ENCODE measurements around the gene EIPR1.
"Not testable (repeated sequence)": the region's sequence is repeated elsewhere in the genome, so short reads cannot be mapped to it uniquely, and the experiment has no call there.

EIPR1 gene

GRCh38 chr2:3202926-3203325 lies 174.7 kb downstream of the EIPR1 start:
- no peak overlapping the region for H3K4me3 ChIP-seq (ENCODE audit: low read length)
- DNase-seq (ENCODE audit: low read depth) = no peak
- TF ChIP-seq, protein P1, sequence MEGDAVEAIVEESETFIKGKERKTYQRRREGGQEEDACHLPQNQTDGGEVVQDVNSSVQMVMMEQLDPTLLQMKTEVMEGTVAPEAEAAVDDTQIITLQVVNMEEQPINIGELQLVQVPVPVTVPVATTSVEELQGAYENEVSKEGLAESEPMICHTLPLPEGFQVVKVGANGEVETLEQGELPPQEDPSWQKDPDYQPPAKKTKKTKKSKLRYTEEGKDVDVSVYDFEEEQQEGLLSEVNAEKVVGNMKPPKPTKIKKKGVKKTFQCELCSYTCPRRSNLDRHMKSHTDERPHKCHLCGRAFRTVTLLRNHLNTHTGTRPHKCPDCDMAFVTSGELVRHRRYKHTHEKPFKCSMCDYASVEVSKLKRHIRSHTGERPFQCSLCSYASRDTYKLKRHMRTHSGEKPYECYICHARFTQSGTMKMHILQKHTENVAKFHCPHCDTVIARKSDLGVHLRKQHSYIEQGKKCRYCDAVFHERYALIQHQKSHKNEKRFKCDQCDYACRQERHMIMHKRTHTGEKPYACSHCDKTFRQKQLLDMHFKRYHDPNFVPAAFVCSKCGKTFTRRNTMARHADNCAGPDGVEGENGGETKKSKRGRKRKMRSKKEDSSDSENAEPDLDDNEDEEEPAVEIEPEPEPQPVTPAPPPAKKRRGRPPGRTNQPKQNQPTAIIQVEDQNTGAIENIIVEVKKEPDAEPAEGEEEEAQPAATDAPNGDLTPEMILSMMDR (conservative IDR thresholded peaks at IDR 0.05; ENCODE audit: low read depth, low read length) = no peak

DNA sequence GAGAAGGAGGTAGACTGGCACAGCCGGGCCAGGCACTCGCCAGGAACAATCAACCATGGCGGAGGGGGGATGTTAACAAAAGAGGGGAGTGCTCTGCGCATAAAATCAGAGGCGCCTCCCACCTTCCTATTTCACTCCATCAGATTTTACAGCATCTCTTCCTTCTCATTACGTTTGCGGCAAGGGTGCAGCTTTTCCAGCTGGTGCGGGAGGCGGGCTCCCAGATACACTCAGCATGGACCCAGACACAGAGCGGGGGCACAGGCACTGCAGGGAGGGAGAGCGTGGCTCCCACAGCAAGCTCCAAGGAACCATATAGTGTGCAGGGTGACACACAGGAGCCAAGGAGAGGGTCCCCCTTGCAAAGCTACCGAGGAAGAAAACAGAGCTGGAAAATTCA lies 176.3 kb downstream of the EIPR1 start:
- no peak overlapping the region for H3K4me3 ChIP-seq (ENCODE audit: low read length)
- no peak for DNase-seq (ENCODE audit: low read depth)
- TF ChIP-seq, protein P1 (conservative IDR thresholded peaks at IDR 0.05; ENCODE audit: low read depth, low read length) = no peak

GRCh38 chr2:3200420-3200939 lies 177.1 kb downstream of the EIPR1 start:
- DNase-seq (ENCODE audit: low read depth) = peak; percentile 65
- TF ChIP-seq, protein P1 (conservative IDR thresholded peaks at IDR 0.05; ENCODE audit: low read depth, low read length) = no peak
- no peak overlapping the region for H3K4me3 ChIP-seq (ENCODE audit: low read length)

DNA sequence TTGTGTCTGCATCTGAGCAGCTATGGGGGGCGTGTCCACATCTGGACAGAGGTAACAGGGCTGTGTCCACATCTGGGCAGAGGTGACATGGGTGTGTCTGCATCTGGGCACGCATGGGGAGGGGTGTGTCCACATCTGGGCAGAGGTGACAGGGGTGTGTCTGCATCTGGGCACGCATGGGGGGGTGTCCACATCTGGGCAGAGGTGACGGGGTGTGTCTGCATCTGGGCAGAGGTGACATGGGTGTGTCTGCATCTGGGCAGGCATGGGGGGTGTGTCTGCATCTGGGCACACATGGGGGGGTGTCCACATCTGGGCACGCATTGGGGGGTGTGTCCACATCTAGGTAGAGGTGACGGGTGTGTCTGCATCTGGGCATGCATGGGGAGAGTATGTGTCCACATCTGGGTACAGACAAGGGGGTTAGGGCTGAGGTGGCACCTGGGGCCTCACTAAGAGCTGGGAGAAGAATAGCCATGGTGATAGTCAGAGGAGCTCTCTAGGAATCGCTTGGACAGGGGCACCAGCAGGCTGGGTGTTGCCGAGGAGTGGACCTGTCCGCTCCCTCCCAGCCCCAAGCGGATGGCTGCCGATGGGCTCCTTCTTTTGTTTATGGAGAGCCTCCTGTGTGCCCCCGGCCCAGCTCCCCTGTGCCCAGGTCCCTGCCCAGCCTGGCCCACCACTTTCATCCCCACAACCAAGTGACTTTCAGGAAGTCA lies 177.8 kb downstream of the EIPR1 start:
- no peak for DNase-seq (ENCODE audit: low read depth)
- H3K4me3 ChIP-seq (ENCODE audit: low read length) = no peak overlapping the region
- TF ChIP-seq, protein P1 (conservative IDR thresholded peaks at IDR 0.05; ENCODE audit: low read depth, low read length) = no peak

DNA sequence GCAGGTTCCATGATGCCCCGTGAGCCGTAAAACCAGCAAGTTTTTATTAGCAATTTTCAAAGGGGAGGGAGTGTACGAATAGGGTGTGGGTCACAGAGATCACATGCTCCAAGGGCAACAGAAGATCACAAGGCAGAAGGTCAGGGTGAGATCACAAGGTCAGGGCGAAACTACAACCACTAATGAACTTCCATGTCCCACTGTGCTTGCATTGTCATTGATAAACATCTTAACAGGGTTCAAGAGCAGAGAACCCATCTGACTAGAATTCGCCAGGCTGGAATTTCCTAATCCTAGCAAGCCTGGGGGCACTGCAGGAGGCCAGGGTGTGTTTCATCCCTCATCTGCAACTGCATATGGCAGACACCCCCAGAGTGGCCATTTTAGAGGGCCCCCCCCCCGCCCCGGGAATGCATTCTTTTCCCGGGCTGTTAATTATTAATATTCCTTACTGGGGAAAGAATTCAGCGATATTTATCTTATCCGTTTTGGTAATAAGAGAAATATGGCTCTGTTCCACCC lies 178.9 kb downstream of the EIPR1 start:
- not testable (repeated sequence) for DNase-seq (ENCODE audit: low read depth); H3K4me3 ChIP-seq (ENCODE audit: low read length)

DNA sequence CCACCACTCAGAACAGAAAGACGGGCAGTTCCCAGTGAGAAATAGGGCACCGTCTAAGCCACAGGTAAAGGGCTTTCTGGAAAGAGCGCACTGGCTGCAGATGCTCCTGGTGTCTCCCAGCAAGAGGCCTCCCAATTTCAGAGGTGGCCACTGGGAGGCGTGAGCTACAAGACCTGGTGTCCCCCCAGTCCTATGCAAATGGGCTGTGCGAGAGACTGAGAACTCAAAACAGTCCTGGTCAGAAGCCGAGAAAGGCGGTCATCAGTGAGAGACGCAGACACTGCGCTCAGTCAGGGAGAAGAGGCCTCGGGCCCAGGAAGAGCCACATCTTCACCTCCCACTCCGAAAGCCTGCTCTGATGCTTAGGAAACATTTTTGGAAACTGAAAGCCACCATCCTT lies 179.5 kb downstream of the EIPR1 start:
- no peak for DNase-seq (ENCODE audit: low read depth)
- TF ChIP-seq, protein P1 (conservative IDR thresholded peaks at IDR 0.05; ENCODE audit: low read depth, low read length) = peak; percentile 30
- no peak overlapping the region for H3K4me3 ChIP-seq (ENCODE audit: low read length)

DNA sequence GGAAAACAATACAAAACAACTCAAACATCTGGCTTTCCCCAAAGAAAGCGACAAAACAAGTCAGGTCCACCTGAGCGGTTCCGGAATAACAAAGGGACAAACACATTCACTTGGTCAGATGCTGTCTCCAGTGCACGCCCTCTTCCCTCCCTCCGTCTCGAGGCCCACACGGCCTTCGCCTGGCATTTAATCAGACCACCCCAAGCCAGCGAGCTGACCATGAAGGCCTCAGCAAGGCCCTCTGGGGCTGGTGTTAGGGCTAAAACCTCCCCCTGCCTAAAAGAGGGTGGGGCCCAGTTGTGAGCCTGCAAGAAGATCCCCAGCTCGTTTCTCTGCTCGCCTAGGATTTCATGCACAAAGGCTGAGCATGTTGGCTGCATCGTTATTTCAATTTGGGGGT lies 180.3 kb downstream of the EIPR1 start:
- no peak for DNase-seq (ENCODE audit: low read depth)
- H3K4me3 ChIP-seq (ENCODE audit: low read length) = no peak overlapping the region
- TF ChIP-seq, protein P1 (conservative IDR thresholded peaks at IDR 0.05; ENCODE audit: low read depth, low read length) = no peak

Data from retinal pigment epithelial cell (primary cell).